Measurements from ENCODE around the gene LIN28B.

GRCh38 chr6:104954190-104954797 is 2.6 kb upstream of the LIN28B start:
- TF ChIP-seq CTCF (conservative IDR thresholded peaks at IDR 0.05 in 1 of 2, IDR thresholded peaks at IDR 0.05 in 1 of 2; ENCODE audit: low read depth in 1 of 2, low read length in 2 of 2) = no peak
- TF ChIP-seq EZH2 (IDR thresholded peaks at IDR 0.05; ENCODE audit: low read length, missing control alignments) = peak; percentile 3
